Measurements from ENCODE around the gene FLYWCH2. TPM values are rescaled to one million over a fixed set of nuclear protein-coding genes. Genes with fewer than 3 reads are reported as not detected.

Gene FLYWCH2
- total RNA-seq, 2 experiments from 2014 or later, result 7.8 to 8.1 TPM

GRCh38 chr16:2860826-2861567, 22.0 kb upstream of the FLYWCH2 start:
- Histone ChIP-seq H3K27ac (ENCODE audit: low read depth in 1 of 2, low read length in 2 of 2) (no peak overlapping the region), H3K27me3 (ENCODE audit: control insufficient read depth in 1 of 2, insufficient read depth in 2 of 2, low read length in 2 of 2) (peaks cover 6 to 7% of the 10 kb centered on the region in 2 experiments), H3K9me3 (ENCODE audit: control insufficient read depth in 1 of 2, insufficient read depth in 1 of 2, low read length in 2 of 2) (peaks cover 0 to 23% of the 10 kb centered on the region in 2 experiments), H3K4me3 (ENCODE audit: low read length) (no peak overlapping the region), H3K4me1 (ENCODE audit: insufficient read depth, low read length) (peaks cover 25% of the 10 kb centered on the region), H3K36me3 (ENCODE audit: insufficient read depth, low read length) (no peaks in the 10 kb centered on the region)
- TF ChIP-seq CTCF (IDR thresholded peaks at IDR 0.05), result no peak
- H3K4me1 Mint-ChIP-seq (ENCODE audit: low read depth), result peaks cover 5% of the 10 kb centered on the region
- no peak overlapping the region for H3K27ac Mint-ChIP-seq
- H3K36me3 Mint-ChIP-seq (ENCODE audit: low read depth), result no peaks in the 10 kb centered on the region
- no peaks in the 10 kb centered on the region for H3K9me3 Mint-ChIP-seq
- DNase-seq (peak in 1 of 14 experiments; percentile 31), ATAC-seq (ENCODE audit: poor library complexity) (no peak)
- no peak overlapping the region for H3K4me3 Mint-ChIP-seq
- CTCF ChIA-PET, result no interaction called here
- POLR2A ChIA-PET, result no interaction called here
- intact Hi-C loops (cut with DNase I, micrococcal nuclease), result no loop called here
- H3K27me3 Mint-ChIP-seq, result peaks cover 19% of the 10 kb centered on the region

DNA sequence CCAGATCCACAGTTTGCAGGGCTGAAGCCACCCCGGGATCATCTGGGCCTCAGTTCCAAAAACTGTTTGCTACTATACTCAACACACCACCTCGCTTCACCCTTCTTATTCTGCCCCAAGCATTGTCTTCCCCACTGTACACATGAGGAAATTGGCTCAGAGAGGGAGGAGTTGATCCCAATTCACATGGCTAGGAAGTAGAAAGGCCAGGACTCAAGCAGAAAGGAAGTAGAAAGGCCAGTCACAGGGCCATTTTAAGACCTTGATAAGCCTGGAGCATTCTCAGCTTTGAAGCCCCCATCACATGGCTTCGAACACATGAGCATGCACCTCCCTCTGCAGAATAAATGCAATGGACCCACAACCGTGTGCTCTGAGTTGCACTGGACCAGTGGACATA, 17.4 kb upstream of the FLYWCH2 start:
- no peak for TF ChIP-seq CTCF (IDR thresholded peaks at IDR 0.05)
- ATAC-seq (ENCODE audit: poor library complexity), result no peak
- Mint-ChIP-seq H3K36me3 (ENCODE audit: low read depth) (no peaks in the 10 kb centered on the region), H3K4me1 (ENCODE audit: low read depth) (peaks cover 20% of the 10 kb centered on the region), H3K9me3 (no peaks in the 10 kb centered on the region), H3K27ac (no peak overlapping the region), H3K4me3 (no peak overlapping the region), H3K27me3 (peaks cover 7% of the 10 kb centered on the region)
- POLR2A ChIA-PET, result no interaction called here
- CTCF ChIA-PET, result interaction anchor here (1.7 kb wide), 1 partner anchor 27 kb away, joined by 7 read pairs; no protein-coding TSS in a partner anchor
- H3K27me3 ChIP-seq (ENCODE audit: control insufficient read depth in 1 of 2, insufficient read depth in 2 of 2, low read length in 2 of 2), result no peaks in the 10 kb centered on the region
- H3K27ac ChIP-seq (ENCODE audit: low read depth in 1 of 2, low read length in 2 of 2), result no peak overlapping the region
- DNase-seq, result no peak
- no peaks in the 10 kb centered on the region for H3K36me3 ChIP-seq (ENCODE audit: insufficient read depth, low read length)
- peaks cover 18% of the 10 kb centered on the region for H3K4me1 ChIP-seq (ENCODE audit: insufficient read depth, low read length)
- intact Hi-C loops (cut with DNase I, micrococcal nuclease), result loop anchor here in 1 of 2 experiments (5.0 kb wide), 2 partner anchors 88 to 143 kb away; partner anchors contain the start of genes ELOB and PRSS27
- no peak overlapping the region for H3K4me3 ChIP-seq (ENCODE audit: low read length)
- peaks cover 0 to 6% of the 10 kb centered on the region in 2 experiments for H3K9me3 ChIP-seq (ENCODE audit: control insufficient read depth in 1 of 2, insufficient read depth in 1 of 2, low read length in 2 of 2)

DNA sequence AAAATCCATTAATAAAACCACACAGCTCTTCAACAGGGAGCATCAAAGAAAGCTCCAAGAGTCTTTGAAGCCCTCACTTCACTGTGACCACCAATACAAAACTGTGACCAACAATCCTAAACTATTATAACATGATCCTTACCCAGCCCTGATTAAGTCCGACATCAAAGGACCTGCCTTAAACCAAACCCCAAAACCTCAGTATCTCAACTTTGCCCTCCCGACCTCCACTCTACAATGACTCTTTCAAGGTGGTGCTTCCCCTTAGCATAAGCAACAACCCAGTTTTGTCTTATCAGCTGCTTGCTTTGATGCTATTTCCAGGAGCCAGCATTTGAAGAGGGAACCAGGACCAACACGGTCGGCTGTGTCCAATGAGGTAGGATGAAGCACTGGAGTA, 16.6 kb upstream of the FLYWCH2 start:
- ATAC-seq (ENCODE audit: poor library complexity) (no peak), DNase-seq (peak in 1 of 14 experiments; percentile 4)
- no peaks in the 10 kb centered on the region for H3K36me3 ChIP-seq (ENCODE audit: insufficient read depth, low read length)
- H3K4me3 ChIP-seq (ENCODE audit: low read length), result no peak overlapping the region
- no peaks in the 10 kb centered on the region for H3K9me3 ChIP-seq (ENCODE audit: control insufficient read depth in 1 of 2, insufficient read depth in 1 of 2, low read length in 2 of 2)
- Mint-ChIP-seq H3K4me3 (peak overlapping the region; percentile 21), H3K27ac (no peak overlapping the region), H3K36me3 (ENCODE audit: low read depth) (no peaks in the 10 kb centered on the region), H3K27me3 (peaks cover 2% of the 10 kb centered on the region), H3K4me1 (ENCODE audit: low read depth) (peaks cover 20% of the 10 kb centered on the region), H3K9me3 (no peaks in the 10 kb centered on the region)
- ChIA-PET CTCF (interaction anchor here (1.7 kb wide), 1 partner anchor 27 kb away, joined by 7 read pairs; no protein-coding TSS in a partner anchor), POLR2A (interaction anchor here (1.2 kb wide), 1 partner anchor 46 kb away, joined by 3 read pairs; no protein-coding TSS in a partner anchor)
- H3K4me1 ChIP-seq (ENCODE audit: insufficient read depth, low read length), result peaks cover 18% of the 10 kb centered on the region
- TF ChIP-seq CTCF (IDR thresholded peaks at IDR 0.05), result no peak
- no peak overlapping the region for H3K27ac ChIP-seq (ENCODE audit: low read depth in 1 of 2, low read length in 2 of 2)
- intact Hi-C loops (cut with DNase I, micrococcal nuclease), result loop anchor here in 1 of 2 experiments (5.0 kb wide), 2 partner anchors 89 to 144 kb away; partner anchors contain the start of genes ELOB and PRSS27
- no peaks in the 10 kb centered on the region for H3K27me3 ChIP-seq (ENCODE audit: control insufficient read depth in 1 of 2, insufficient read depth in 2 of 2, low read length in 2 of 2)

Data from CD4-positive, alpha-beta T cell (primary cell).